NK-92 treated with Interleukin-12 subunit alpha and Interleukin-12 subunit beta, amount 100 ng/mL, for 24 hours (cell line): Measurements from ENCODE around the gene HNRNPA2B1.

Experiments
- DNase-seq: peaks from one replicate; lab custom pipeline; 2025; lab: John Stamatoyannopoulos, UW

Gene HNRNPA2B1

GRCh38 chr7:26145238-26145637 lies 55.3 kb downstream of the HNRNPA2B1 start:
- no peak for DNase-seq

GRCh38 chr7:26144184-26145080 lies 56.1 kb downstream of the HNRNPA2B1 start:
- no peak for DNase-seq

- DNase-seq, result no peak
These were observed 57.1 kb downstream of the HNRNPA2B1 start for GRCh38 chr7:26143298-26144048.

- DNase-seq, result no peak
These were observed 59.5 kb downstream of the HNRNPA2B1 start for GRCh38 chr7:26141077-26141476.

- DNase-seq, result no peak
These were observed 60.2 kb downstream of the HNRNPA2B1 start for GRCh38 chr7:26140380-26140779.
